ENCODE results near the gene AGPAT2.

AGPAT2 gene

DNA sequence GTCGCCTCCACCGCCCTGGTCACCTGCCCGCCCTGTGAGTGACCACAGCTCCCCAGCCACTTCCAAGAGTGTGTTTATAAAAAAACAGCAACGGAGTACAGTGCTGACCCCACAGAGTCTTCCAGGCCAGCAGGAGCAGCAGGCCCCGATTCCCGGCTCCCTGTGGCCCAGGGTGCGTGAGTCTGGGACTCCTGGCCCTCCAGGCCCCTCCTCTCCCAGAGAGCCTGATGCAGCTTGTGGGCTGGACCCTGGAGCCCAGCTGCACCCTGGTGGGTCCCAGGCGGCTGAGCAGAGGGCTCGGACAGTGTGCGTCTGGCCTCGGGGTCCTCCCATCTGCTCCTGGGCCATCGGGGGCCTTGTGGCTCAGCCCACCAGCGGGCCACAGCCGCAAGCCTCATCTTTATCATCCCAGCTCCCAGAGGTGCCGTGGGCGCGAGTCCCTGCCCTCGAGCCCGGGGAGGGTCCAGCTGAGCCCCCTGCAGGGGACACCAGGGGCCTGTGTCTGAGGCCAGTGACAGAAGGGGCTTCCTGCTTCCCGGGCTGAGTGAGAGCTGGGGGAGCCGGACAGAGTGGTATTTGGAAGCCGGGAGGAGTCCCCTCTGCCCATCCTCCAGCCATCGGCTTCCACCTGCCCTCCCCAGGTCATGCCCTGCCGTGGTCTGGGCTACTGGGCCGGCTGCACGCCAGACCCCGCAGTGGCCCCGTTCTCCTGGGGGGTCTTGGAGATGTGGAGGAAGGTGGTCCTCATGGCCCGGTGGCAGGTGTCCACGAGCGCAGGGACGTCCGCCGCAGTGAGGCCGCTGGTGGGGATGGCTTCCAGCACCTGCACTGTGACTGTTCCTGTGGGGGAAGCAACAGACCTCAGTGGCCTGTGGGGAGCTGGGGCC, 13.9 kb downstream of the AGPAT2 start:
- no peak for DNase-seq (ENCODE audit: low read depth, low spot score)

DNA sequence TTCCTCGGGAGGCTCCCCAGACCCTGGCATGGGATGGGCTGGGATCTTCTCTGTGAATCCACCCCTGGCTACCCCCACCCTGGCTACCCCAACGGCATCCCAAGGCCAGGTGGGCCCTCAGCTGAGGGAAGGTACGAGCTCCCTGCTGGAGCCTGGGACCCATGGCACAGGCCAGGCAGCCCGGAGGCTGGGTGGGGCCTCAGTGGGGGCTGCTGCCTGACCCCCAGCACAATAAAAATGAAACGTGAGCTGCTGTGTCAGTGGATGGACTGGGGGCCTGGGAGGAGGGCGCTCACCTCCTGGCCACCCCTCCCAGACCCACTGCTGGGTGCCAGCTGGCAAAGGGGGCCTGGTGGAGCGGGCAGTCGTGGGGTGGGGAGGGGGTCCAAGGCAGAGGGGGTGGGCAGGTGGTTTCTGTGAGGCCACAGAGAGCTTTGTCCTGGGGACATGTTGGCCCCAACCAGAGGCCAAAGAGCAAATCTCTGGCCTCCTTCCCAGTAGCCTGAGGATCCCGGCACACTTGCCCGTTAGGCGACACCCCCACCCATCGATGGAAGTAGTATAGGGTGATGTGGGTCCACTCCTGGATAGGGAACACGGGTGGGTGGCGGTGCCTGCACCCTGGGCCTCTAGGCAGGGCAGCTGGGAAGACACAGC, 14.7 kb downstream of the AGPAT2 start:
- DNase-seq (ENCODE audit: low read depth, low spot score), result no peak

DNA sequence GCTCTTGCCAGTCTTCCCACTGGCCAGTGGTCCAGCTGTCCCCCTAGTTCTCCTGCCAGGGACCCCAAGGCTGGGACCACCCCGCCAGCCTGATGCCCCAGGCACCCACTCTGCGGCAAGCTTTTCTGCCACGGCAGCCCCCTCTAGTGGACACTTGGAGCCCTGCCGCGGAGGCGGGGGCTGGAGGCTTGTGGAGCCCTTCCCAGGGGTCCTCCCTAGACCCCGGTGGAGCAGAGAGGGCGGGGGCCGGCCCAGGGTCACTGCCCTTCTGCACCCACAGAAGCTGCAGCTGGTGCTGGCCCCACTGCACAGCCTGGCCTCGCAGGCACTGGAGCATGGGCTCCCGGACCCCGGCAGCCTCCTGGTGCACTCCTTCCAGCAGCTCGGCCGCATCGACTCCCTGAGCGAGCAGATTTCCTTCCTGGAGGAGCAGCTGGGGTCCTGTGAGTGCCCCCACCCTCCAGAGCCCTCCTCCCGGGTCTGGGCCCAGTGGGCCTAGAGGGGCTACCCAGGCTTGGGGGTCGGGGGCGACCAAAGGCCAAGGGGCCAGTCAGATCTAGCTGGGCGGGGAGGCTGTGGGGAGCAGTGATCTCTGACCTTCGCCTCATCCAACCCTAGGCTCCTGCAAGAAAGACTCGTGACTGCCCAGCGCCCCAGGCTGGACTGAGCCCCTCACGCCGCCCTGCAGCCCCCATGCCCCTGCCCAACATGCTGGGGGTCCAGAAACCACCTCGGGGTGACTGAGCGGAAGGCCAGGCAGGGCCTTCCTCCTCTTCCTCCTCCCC, 15.4 kb downstream of the AGPAT2 start:
- no peak for DNase-seq (ENCODE audit: low read depth, low spot score)

DNA sequence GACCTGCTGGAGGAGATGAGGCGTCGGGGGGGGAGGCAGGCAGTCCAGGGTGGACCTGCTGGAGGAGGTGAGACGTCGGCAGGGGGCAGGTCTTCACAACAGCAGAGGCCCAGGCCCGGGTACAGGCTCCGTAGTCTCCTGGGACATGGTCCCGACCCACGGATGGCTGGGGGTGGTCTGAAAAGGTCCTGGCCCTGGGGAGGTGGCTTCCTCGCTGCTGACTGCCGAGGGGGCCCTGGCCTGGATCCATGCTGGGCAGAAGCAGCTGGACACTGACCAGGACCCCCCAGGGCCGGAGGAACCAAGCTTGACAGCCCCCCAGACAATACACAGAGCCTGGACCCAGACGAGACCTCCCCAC, 16.0 kb downstream of the AGPAT2 start:
- DNase-seq (ENCODE audit: low read depth, low spot score), result no peak

DNA sequence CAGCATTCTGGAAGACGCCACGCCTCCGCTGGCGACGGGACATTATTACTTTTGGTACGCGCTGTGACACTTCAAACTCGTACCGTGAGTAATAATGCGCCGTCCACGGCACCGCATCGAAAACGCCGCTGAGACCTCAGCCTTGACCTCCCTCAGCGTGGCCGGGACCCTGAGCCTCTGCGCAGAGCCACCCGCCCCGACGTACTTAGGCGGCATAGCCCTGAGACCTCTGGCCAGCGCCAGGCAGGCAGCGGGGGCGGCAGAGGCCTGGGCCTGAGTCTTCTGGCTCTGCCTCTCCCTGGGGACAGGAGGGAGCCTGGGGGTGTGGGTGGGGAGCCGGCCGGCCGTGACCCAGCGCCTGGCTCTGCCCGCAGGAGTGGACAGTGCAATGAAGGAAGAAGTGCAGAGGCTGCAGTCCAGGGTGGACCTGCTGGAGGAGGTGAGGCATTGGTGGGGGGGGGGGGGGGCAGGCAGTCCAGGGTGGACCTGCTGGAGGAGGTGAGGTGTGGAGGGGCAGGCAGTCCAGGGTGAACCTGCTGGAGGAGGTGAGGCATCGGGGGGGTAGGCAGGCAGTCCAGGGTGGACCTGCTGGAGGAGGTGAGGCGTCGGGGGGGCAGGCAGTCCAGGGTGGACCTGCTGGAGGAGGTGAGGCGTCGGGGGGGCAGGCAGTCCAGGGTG, 16.5 kb downstream of the AGPAT2 start:
- no peak for DNase-seq (ENCODE audit: low read depth, low spot score)

DNA sequence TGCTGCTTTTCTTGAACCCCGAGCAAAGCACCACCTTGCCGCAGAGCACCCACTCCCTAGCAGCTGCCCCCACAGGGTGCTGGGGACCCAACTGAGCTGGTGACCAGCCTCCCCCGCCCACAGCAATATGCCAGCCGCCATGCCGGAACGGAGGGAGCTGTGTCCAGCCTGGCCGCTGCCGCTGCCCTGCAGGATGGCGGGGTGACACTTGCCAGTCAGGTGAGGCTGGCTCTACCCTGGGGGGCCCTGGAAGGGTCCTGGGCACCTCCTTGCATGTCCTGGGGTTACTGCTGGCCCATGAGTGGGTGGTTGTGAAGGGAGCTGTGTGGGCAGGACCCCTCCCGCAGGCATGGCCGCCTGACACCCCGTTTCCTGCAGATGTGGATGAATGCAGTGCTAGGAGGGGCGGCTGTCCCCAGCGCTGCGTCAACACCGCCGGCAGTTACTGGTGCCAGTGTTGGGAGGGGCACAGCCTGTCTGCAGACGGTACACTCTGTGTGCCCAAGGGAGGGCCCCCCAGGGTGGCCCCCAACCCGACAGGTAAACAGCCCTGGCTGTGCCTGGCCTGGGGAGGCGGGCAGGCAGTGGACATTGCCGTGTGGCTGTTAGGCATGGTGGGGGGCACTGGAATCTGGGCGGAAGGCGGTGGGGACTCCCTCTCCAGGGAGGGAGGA, 17.3 kb downstream of the AGPAT2 start:
- DNase-seq (ENCODE audit: low read depth, low spot score), result no peak

DNA sequence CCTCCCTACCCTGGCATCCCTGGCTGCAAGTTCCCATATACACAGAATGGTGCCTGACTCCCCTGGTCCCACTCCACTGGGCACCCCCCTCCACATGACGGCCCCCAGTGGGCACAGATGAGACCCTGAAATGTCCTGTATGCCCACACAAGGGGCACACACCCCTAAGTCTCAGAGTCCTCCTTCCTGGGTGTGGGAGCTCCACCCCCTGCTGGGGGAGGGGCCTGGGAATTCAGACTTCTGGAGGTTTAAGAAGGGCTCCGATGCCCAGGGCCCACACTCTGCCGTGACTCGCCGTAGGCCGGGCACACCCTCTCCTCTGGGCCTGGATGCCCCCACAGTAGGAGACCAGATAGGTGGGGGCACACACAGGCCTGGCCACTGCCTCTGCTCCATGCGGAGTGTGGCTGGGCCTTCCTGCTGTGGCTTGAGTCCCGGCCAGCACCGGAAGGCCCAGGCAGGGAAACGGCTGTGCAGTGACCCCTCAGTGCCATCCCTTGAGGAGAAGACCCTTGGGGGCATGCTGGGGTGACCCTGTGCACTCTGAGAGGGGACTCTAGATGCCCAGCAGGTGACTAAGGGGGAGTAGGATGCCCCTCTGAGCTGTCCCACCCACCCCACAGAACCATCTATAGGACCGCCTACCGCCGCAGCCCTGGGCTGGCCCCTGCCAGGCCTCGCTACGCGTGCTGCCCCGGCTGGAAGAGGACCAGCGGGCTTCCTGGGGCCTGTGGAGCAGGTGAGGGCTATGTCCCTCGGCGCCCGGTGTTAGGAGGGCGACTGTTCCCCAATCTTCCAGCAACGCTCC, 18.1 kb downstream of the AGPAT2 start:
- no peak for DNase-seq (ENCODE audit: low read depth, low spot score)

DNA sequence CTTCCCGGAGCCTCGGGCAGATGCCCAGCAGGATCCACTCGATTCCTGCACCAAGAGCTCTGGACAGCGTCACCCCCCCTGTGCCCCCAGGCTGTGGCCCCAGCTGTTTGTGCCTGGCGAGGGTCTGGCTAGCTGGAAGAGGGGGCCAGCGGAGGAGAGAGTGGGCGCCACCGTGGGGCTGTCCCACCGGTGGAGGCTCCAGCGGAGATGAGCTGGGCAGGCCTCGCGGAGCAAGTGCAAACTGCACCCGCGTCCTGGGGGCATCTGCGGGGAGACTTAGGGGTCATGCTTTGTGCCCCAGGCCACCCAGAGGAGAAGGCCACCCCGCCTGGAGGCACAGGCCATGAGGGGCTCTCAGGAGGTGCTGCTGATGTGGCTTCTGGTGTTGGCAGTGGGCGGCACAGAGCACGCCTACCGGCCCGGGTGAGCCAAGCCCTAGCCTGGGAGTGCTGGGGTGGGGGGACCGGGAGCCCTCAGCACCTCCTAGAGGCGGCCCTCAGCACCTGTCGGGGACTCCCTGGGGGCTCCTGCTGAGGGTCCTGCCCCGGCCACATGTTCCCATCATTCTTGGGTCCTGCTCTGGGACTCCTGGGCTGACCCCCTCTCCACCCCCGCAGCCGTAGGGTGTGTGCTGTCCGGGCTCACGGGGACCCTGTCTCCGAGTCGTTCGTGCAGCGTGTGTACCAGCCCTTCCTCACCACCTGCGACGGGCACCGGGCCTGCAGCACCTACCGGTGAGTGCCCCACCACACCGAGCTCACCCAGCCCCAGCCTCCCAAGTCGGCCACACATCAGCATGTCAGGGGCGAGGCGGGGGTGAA, 19.1 kb downstream of the AGPAT2 start:
- DNase-seq (ENCODE audit: low read depth, low spot score), result no peak

DNA sequence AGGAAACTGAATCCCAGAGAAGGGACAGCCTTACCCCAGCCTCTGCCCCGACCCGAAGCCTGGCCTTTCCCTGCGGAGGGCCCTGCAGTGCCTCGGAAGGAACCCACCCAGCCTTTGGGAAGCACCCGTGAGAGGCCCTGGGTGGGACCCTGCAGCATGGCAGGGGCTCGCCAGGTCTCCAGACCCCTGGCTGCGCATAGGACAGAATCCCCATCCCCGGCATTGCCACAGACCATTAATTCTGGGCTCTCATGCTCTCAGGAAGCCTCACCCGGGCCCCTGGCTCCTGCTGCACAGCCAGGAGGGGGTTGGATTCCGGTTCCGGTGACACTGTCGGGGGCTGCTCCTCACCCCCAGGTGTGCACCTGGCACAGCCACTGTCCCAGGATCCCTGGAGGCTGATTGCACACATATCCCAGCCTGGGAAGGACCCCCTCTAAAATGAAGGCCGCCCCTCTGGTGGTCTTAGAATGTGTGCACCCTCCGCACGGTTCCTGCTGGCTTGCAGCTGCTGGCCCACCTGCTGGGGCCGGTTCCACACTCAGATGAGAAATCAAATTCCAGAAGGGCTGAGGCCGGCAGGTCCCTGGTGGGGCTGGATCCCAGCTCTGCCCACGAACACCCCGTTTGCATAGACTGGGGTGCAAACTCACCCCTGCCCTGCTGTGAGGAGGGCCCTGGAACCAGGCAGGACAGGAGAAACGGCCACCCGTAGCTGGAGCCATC, 19.9 kb downstream of the AGPAT2 start:
- no peak for DNase-seq (ENCODE audit: low read depth, low spot score)

DNA sequence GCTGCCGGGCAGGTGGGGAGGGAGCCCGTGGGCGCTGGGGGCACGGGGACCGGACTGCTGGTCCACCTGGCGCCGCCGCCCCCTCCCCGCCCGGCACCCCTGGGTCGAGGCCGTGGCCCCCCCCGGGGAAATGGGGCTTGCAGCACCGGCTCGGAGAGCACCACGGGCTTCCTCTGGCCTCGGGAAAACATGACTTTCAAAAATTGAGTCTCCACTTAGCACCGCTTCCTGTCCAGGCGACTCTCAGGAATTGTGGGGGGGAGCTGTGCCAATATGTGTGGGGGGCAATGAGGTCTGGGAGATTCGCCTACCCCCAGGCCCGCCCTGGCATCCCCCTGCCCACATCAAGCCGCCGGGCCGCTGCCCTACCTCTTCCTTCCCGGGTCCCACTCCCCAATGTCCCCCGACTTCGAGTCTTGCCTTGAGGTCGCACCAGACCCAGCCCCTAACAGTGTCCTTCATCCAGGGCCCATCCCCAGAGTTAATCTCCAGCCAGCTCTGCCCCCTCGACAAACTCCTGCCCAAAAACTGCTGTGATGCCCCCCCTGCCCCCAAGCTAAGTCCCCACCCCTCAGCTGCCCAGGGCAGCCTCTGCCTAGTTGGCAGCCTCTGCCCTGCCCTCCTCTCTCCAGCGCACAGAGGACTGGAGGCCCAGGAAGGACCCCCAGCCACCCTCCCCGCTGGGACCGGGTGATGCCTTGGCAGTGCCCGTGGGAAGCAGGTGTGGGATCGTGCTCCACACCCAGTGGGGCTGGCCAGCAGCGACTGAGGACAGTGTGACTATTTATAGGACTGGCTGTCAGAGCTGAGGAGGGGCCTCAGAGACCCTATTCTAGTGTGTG, 20.7 kb downstream of the AGPAT2 start:
- no peak for DNase-seq (ENCODE audit: low read depth, low spot score)

DNA sequence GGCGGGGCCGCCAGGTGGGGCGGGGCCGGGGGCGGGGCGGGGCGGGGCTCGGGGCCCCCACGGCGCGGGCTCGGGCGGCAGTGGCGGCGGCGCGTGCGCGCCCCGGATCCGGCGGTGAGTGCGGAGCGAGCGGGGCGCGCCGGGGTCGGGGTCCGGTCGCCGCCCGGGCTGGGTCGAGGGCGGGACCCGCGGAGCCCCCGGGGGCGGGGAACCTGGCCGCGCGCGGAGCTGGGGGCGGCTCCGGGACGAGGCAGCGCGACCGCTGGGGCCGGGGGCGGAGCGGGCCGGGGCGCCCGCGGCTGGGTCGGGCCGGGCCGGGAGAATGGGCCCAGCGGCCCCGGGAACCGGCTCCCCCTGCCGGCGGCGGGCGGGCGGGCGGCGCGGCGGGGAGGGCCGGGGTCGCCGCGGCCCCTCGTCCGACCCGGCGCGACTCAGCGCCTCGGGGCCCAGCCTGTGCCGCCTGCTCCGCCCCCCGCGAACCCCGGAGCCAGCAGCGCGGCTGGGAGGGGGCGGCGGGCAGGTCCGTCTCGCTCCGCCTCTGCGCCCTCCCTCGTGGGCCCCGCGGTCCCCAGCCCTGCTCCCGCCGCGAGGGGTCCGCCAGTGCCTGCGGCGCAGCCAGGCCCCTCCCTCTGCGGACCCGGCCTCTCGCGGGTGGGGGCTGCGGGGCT, 21.4 kb downstream of the AGPAT2 start:
- no peak for DNase-seq (ENCODE audit: low read depth, low spot score)

DNA sequence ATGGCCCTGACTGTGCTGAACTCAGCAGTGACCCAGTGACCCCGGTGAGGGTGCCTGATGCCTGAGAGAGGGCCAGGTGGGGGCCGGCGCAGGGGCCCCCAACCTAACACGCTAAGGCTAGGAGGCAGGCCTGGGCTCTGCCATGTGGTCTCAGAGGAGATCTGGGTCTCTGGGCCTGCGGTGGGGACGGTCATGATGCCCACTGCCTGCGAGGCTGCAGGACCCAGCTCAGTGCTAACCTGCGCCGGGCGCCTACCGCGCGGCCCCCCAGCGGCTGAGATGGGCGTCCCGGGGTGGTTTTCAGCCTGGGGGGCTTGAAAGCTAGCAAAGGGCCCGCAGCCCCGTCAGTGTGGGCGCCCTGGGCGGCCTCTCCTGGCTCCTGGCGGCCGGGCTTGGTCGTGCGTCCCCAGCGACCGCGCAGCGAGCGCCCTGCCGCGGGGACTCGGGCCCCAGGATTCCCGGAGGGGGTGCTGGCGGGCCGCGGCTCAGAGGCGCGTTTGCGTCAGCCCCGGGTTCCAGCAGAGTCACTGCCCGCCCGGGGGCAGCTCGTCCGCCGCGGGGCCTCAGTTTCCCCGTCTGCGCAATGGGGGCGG, 22.1 kb downstream of the AGPAT2 start:
- DNase-seq (ENCODE audit: low read depth, low spot score), result no peak

DNA sequence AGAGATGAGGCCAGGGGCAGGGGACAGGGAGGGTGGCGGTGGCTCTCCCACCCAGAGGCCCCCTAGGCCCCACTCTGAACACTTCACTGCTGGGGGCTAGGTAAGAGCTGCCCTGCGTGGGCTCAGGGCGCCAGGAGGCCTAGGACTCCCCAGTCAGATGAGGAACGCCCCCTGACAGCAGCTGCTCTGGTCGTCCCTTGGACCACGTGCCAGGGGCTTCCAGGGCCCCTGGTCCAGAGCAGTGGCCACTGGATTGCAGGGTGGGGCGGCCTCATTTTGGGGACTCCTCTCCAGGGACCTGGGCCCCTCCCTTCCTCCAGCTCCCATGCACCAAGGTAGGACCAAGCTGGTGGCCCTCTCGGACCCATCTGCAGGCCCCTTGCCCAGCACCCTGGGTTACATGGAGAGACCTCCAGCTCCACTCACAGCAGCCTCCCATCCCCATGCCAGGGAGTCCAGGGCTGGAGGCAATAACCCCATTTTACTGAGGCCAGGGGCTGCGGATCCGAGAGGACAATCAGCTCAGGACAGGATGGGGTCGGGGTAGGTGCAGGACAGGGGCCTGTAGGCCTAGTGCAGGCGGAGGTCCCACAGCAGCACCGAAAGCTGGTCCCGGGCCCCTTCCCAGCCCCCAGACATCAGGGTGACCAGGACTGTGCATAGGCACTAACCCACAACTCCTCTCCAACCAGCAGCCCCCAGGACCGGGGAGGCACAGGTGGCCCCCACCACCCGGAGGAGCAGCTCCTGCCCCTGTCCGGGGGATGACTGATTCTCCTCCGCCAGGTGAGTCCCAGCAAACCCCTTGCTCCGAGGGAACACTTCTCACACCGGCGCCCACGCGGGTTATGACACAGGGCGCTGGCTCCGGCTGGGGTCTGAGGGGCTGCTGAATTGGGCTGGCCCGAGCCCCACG, 23.0 kb downstream of the AGPAT2 start:
- DNase-seq (ENCODE audit: low read depth, low spot score), result no peak

DNA sequence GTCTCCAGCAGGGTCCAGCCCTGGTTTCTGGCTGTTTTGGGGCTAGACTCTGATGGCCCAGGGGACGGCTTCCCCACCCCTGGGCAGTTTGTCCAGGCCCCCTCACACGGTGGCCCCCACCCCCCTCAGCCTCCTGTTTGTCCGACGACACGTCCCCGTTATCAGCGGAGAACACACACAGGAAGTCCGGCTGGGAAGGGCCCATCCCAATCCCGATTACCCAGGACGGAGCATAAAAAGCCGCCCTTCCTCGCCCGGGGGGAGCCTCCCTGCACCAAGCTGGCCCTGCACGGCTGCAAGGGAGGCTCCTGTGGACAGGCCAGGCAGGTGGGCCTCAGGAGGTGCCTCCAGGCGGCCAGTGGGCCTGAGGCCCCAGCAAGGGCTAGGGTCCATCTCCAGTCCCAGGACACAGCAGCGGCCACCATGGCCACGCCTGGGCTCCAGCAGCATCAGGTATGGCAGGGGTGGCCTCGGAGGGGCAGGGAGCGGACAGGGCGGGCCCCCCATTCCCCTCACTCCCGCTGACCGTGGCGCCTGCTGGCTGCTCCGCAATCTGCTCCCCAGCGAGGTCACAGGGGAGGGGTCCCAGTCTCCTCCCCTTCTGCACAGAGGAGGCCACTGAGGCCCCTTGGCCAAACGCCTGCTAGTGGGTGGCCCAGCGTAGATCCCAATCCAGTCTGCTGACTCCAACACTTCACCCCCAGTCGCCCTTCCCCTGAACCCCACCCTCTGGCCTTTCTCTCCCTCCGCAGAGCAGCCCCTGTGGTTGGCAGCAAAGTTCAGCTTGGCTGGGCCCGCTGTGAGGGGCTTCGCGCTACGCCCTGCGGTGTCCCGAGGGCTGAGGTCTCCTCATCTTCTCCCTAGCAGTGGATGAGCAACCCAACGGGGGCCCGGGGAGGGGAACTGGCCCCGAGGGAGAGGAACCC, 24.3 kb downstream of the AGPAT2 start, which contains the start of gene EGFL7:
TSS of gene EGFL7 (plus strand) at position 261 of the 926 bp plus-strand sequence. CDS start 5,367 bp downstream, outside the sequence.
- DNase-seq (ENCODE audit: low read depth, low spot score), result no peak

DNA sequence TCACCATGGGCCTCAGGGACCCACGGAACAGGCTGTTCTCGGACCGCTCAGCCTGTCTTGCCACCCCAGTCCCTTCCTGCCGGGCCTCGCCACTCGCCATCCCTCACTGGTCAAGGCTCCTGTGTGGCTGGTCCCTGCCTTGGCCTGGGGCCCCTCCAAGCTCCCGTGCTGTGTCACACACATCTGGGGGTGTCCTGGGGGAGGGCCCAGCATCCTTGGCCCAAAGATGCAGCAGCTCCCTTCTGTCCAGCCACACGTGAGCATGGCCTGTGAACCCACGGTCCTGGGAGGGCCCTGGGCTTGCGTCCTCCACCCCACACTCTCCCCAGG, 25.0 kb downstream of the AGPAT2 start:
- DNase-seq (ENCODE audit: low read depth, low spot score), result no peak

All from activated CD4-positive, CD25-positive, alpha-beta regulatory T cell treated with anti-CD3 and anti-CD28 coated beads, Interleukin-2, amount 50 U/mL, for 16 hours (primary cell).